ENCODE data around the gene DEFB127. TPM values are rescaled to one million over a fixed set of nuclear protein-coding genes. Genes with fewer than 3 reads are reported as not detected.
"Not testable (repeated sequence)": the region's sequence is repeated elsewhere in the genome, so short reads cannot be mapped to it uniquely, and the experiment has no call there.

The DEFB127 gene
- not detected in 2 replicates for total RNA-seq (2014; rRNA removed; shearing (Covaris generic))

- DNase-seq (ENCODE audit: low read depth), result no peak
These were observed at the start of gene DEFB127 for GRCh38 chr20:157154-157553. Gene DEFB127 (plus strand): TSS chr20:157454. CDS start chr20:157545, 91 bp downstream.

- no peak for DNase-seq (ENCODE audit: low read depth)
These were observed 44.9 kb upstream of the DEFB127 start for GRCh38 chr20:112396-112795.

- no peak for DNase-seq (ENCODE audit: low read depth)
These were observed 39.7 kb upstream of the DEFB127 start for GRCh38 chr20:117518-117917.

- not testable (repeated sequence) for DNase-seq (ENCODE audit: low read depth)
These were observed 27.4 kb upstream of the DEFB127 start for GRCh38 chr20:129786-130323.

GRCh38 chr20:137668-138490 lies 19.4 kb upstream of the DEFB127 start:
- DNase-seq (ENCODE audit: low read depth), result peak; percentile 24

GRCh38 chr20:142290-142689 lies 15.0 kb upstream of the DEFB127 start, which contains the start of gene DEFB126:
Gene DEFB126 (plus strand): TSS chr20:142590. CDS start chr20:142629, 39 bp downstream.
- no peak for DNase-seq (ENCODE audit: low read depth)

- DNase-seq (ENCODE audit: low read depth), result no peak
These were observed 11.4 kb upstream of the DEFB127 start for GRCh38 chr20:145877-146276.

- no peak for DNase-seq (ENCODE audit: low read depth)
These were observed 5.1 kb upstream of the DEFB127 start for GRCh38 chr20:152131-152530.

- DNase-seq (ENCODE audit: low read depth), result no peak
These were observed 7.4 kb downstream of the DEFB127 start for GRCh38 chr20:164618-165017.

- no peak for DNase-seq (ENCODE audit: low read depth)
These were observed 11.6 kb downstream of the DEFB127 start for GRCh38 chr20:168876-169275.

GRCh38 chr20:184288-184687 lies 27.0 kb downstream of the DEFB127 start:
- DNase-seq (ENCODE audit: low read depth), result no peak

GRCh38 chr20:187733-188132 lies 30.5 kb downstream of the DEFB127 start:
- no peak for DNase-seq (ENCODE audit: low read depth)

- no peak for DNase-seq (ENCODE audit: low read depth)
These were observed 32.4 kb downstream of the DEFB127 start, which contains the start of gene DEFB128 for GRCh38 chr20:189611-190010. Gene DEFB128 (minus strand): TSS chr20:189711. CDS start chr20:189623, 88 bp downstream.

GRCh38 chr20:198225-198624 lies 41.0 kb downstream of the DEFB127 start:
- DNase-seq (ENCODE audit: low read depth), result no peak

- DNase-seq (ENCODE audit: low read depth), result peak; percentile 95
These were observed 42.7 kb downstream of the DEFB127 start for GRCh38 chr20:199996-200395.

GRCh38 chr20:203630-204029 lies 46.4 kb downstream of the DEFB127 start:
- not testable (repeated sequence) for DNase-seq (ENCODE audit: low read depth)

Other genes starting within 250 kb of the DEFB127 start
- gene DEFB125, start 69.8 kb upstream of the DEFB127 start, total RNA-seq (2014; rRNA removed; shearing (Covaris generic)), result not detected in 2 replicates
- not detected in 2 replicates for gene DEFB126, start 14.9 kb upstream of the DEFB127 start, total RNA-seq (2014; rRNA removed; shearing (Covaris generic))
- not detected in 2 replicates for gene DEFB128, start 32.3 kb downstream of the DEFB127 start, total RNA-seq (2014; rRNA removed; shearing (Covaris generic))
- 1.1 and 4.7 TPM in 2 replicates for gene DEFB129, start 69.8 kb downstream of the DEFB127 start, total RNA-seq (2014; rRNA removed; shearing (Covaris generic))
- 0.05 TPM in 1 of 2 replicates, not detected in the other for gene DEFB132, start 100.3 kb downstream of the DEFB127 start, total RNA-seq (2014; rRNA removed; shearing (Covaris generic))
- 0.91 and 2.2 TPM in 2 replicates for gene C20orf96, start 133.3 kb downstream of the DEFB127 start, total RNA-seq (2014; rRNA removed; shearing (Covaris generic))
- gene ZCCHC3, start 140.1 kb downstream of the DEFB127 start, total RNA-seq (2014; rRNA removed; shearing (Covaris generic)), result 12.7 and 16.9 TPM in 2 replicates
- 5.1 and 16.5 TPM in 2 replicates for gene SOX12, start 168.1 kb downstream of the DEFB127 start, total RNA-seq (2014; rRNA removed; shearing (Covaris generic))
- 102 and 149 TPM in 2 replicates for gene NRSN2, start 189.7 kb downstream of the DEFB127 start, total RNA-seq (2014; rRNA removed; shearing (Covaris generic))
- 34.1 and 35.5 TPM in 2 replicates for gene TRIB3, start 223.3 kb downstream of the DEFB127 start, total RNA-seq (2014; rRNA removed; shearing (Covaris generic))

All from M059J (cell line).